Measurements from ENCODE around the gene ARSG.

The ARSG gene

DNA sequence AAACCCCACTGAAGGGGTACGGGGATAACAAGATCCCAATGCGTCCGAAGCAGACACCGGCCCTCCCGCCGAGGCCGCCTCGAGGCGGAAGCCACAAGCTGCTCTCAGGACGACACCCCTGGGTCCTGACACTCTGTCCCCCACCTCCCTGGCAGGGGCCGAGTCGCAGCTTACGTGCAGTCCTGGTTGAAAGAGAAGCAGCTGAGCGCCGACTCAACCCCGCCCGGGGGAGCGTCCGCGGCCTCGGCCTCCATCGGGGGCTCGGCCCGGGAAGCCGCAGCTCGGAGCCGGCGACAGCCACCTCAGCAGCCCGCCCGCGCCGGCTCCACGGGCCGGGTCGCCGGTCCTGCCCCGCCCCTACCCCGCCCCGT, 165.9 kb downstream of the ARSG start, which contains the start of gene WIPI1:
TSS of gene WIPI1 (minus strand) at position 329 of the 371 bp plus-strand sequence. CDS start at position 254, 75 bp downstream.
- DNase-seq: no peak

DNA sequence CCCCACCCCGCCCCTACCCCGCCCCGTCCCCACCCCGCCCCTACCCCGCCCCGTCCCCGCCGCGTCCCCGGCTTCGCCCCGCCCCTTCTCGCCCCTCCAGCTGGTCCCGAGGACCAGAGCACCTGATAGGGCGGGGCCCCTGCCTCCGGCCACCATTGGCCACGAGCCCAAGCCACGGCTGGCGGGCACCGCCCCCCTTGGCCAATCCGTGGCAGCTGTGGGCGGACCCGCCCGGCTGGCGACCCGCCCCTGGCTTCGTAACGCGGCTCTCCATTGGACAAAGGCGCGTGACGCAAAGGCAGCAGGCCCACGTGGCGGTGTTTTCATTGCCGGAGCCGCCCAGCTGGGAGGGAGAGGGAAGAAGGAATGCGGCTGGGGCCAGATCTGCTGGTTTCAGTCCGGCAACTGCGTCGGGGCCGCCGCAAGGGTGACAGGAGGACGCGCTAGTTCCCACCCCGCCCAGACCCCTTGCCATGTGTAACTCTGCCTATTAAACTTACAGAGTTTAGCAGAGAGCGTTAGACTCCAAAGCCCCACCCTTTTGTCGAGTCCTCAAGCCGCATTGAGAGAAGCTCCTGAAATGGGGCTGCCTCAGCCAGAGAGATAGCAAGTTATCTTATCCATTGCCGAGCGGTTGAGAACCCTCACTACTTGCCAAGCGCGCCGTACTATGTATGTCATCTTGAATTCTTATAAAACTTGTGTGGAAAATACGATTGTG, 166.4 kb downstream of the ARSG start:
- peak; percentile 97 for DNase-seq

DNA sequence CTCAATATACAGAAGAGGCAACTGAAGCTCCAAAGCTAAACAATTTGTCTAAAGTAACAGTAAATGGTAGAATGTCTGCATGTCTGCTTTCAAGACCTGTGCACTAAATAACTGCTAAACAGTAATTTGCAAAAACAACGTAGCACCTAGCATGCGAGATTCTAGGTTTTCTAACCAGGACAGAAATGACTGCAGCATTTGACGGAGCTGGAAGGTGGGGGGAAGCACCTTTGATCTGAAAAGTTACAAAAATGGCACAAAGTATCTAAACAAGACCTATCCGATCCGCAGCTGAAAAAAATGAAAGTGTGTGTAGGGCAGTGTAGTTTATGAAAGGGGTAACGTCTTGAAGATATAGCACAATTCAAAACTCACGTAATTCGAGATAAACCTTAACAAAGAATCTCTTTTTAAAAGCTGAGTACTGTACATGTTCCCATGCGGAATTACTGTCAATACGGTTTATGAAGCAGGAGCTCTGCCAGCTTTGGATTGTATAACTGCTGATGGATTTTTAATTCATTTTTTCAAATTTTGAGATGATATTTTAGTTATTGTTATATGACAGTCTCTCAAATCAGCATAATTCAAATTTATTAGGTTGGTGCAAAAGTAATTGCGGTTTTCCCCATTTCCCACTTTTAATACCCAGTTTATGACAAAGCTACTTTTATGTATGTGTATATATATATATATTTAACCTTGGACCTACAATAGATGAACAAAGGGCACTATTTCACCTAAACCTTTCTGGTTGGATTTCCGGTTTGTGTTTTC, 167.2 kb downstream of the ARSG start:
- DNase-seq: no peak

DNA sequence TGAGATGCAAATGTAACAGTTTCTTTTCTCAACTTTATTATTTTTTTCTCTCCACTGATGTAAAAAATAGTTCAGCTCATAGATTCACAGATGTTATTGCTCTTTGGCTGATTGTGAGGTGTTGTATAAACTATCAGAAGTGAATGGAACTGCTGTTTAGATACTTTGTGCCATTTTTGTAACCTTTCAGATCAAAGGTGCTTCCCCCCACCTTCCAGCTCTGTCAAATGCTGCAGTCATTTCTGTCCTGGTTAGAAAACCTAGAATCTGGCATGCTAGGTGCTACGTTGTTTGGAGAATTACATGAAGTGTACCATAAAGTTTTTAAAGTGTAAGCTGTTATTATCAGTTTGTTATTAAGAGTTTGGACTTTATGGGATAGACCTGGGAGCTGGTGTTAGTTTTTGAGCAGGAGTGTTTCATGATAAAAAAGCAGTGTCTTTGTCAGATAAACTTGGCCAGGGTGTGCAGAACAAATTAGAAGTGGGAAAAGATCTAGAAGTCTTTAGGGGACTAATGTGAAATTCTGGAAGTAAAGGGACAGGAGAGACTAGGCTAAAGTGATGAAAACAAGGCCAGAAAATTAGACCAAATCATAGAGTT, 167.8 kb downstream of the ARSG start:
- no peak for DNase-seq

DNA sequence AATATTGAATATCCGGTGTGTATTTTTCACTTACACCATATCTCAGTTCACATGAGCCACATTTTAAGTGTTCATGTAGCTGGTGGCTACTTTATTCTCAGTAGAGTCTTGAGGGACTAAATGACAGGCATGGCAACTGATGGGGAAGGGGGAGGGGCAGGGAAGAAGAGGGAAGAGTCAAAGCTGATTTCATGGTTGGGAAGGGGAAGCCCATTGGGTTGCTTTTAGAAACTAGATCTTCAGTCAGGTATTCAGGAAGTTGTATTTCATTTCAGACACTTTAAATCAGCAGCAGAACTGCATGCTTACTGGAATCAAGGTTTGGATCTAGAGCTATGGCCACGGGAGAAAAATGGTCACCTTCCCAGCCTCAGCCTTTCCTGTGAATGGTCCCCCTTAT, 168.9 kb downstream of the ARSG start:
- DNase-seq: no peak

DNA sequence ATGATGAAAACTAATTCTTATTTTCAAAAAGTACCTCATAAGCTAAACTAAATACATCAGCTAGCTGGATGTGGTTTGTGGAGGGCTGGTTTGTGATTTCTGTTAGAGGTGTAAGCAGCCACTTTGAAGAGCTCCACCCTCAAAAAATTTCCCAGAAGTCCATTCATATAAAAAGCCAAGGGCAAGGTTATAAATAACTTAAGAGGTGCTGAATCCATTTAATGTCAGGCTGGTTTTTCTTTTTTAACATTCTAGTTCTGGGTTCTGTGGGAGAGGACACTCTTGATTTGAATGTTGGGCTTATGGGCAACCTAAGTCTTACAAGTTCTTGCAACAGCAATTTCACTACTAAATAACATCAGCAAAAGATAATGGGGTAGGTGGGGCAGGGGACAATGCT, 169.4 kb downstream of the ARSG start:
- no peak for DNase-seq

DNA sequence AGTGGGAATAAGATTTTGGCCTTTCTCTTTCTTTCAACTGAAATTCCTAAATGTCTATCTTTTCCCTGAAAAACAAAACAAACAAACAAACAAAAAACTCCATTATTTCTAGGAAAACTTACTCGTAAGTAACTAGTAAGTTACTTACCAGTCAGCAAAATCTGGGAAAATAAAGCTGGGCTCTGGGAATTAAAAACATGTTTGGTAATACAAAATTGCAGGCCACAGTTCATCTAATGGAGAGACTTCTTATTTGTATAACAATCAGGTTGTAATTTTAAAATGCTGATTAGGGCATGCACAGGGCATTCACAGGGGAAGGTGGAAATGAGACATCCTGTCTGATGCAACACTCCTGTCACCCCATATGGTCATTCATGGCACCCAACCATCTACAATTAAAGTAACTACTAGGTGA, 169.8 kb downstream of the ARSG start:
- no peak for DNase-seq

DNA sequence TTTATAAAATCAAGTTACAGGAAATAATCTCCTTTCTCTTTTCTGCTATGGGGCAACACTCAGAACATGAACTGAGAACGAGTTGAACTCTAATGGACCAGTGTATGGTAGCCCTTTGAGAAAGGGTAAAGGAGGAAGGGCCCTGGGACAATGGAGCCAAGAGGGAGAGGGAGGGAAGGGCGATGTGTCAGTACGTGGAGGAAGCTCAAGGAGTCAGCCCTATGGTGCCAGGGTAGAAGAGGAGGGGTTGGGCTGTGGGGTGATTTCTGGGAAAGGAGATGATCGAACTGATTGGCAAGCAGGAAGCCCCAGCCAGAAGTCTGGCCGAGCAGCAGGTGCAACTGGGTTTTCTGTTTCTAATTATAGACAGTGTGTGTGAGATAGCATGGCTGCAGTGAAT, 170.3 kb downstream of the ARSG start:
- DNase-seq: no peak

DNA sequence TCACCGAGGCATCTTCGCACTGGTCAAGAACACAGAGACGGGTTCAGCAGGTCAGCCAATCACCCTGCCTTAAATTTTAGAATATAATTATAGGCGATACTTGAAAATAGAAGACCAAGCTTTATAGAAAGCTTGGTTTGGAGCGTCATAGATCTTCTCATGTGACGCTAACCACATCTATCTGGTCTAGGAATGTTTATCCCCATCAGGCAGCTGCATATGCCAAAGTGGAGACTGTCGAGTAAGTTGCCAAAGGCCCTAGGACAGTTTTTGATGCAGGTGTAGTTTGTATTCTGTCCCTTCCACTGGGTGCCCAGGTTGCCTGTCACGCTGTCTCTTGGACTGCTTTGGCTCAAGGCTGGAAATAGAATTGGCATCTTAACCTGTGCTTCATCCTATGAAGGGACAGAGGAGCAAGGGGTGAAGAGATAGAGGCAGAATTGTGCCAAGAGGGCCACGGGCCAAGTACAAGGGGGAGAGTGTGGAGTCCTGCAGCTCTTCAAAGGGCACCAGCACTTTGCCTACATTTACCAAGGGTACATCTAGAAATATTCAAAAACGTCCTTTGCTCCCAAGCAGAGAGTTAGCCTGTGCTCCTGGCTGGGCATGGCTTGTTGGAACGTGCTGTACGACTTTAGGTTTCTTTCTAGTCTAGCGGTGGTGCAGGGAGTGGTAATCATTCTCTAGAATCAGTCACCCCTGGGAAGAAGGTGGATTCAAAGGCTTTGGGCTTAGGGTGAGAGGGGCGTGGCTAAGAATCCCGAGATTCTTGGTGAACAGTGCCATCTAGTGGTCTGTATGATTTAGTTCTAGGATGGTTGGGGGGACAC, 171.3 kb downstream of the ARSG start:
- DNase-seq: peak; percentile 46

DNA sequence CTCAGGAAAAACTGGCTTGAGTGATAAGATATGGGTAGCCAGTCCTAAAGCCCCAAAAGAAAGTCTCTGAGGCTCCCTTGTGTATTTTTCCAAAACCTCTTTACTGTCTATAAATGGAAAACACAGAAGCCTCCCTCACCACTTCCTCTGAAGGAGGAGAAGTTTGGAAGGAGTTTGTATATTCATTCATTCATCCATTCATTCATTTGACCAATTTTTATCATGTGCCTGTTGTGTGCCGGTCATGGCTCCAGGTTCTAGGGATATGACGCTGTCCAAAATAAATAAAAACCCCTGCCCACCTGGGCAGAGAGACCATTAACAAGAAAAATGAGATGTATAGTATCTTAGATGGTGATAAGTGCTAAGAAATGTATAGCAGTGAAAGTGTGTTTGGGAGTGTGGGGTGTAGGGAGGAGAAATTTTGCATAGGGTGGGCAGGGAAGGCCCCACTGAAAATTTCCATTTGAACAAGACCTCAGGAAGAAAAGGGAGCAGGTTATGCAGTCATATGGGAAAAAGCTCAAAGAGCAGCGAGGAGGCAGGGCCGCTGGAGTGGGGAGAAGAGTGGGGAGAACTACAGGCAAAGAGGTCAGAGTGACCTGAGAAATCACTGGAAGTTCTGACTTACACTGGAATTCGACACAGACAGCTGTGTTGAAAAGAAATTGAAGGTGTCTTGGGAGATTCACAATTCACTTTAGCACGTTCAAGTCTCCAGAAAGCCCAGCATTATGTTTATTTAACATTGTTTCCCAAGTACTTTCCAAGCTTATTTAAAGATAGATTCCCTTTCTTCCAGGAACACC, 172.1 kb downstream of the ARSG start:
- DNase-seq: no peak

DNA sequence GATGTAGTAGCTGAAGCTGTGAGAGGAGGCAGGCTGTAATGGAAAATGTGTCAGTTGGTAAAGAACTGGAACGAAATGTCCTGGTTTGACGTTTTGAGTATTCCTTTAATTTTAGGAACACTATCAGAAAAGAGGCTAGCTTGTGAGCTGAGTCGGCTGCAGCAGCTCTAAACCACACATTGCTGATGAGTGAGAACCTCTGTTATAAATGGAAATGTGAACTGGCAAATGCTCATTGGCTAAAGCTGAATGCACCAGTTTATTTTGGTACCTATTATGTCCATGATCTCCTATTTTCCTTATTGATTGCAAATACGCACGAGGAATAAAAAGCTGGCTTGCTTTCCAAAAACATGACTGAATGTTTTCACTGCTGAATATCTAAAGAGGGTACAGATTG, 177.0 kb downstream of the ARSG start:
- DNase-seq: no peak

DNA sequence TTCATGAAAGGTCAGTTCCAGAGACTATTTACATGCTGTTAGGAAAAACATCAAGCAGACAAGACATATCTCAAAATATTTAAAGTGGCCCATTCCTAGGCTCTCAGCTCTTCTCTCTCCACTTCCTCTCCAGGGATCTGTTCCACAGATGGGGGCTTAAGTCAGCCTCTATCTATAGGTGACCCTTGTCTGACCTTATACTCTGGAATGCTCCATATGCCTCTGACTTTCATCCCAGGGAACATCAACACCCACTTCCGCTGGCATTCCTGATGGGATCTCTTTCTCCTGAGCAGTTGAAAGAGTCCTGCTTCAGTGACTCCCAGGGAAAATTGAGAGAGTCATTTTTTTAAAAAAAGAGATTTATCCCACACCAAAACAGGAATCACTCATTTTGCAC, 177.5 kb downstream of the ARSG start:
- DNase-seq: no peak
